ENCODE results near the gene MPLKIP. TPM values are rescaled to one million over a fixed set of nuclear protein-coding genes. Genes with fewer than 3 reads are reported as not detected.

MPLKIP gene
- total and polyA plus RNA-seq, 2 of the 4 experiments (the other 2 are of a cell fraction) = 12.7 to 28.9 TPM

DNA sequence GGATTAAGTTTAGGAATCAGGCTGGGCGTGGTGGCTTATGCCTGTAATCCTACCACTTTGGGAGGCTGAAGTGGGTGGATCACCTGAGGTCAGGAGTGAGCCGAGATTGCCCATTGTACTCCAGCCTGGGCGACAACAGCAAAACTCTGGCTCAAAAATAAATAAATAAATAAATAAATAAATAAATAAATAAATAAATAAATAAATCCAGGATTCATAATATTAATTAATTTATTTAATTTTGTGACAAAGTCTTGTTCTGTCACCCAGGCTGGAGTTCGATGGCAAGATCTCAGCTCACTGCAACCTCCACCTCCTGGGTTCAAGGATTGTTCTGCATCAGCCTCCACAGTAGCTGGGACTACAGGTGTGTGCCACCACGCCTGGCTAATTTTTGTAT, 4.6 kb upstream of the MPLKIP start:
- BruUV-seq (replicated peaks) = no TSS peak
- Histone ChIP-seq H3K9me1 (ENCODE audit: insufficient read depth, low read length) (no peaks in the 10 kb centered on the region), H3K18ac (ENCODE audit: low read depth, low read length) (no peak overlapping the region), H2AFZ (replicated peaks; ENCODE audit: low read length, poor library complexity) (no peak overlapping the region), H2BK5ac (ENCODE audit: low read depth, low read length, poor library complexity, severe bottlenecking) (no peak overlapping the region), H3K27ac (ENCODE audit: insufficient read depth, low read length) (no peak overlapping the region), H3K9me3 (ENCODE audit: control insufficient read depth, insufficient read depth, low read length) (no peaks in the 10 kb centered on the region), H2BK15ac (ENCODE audit: low read depth, low read length) (no peak overlapping the region), H3K36me3 (ENCODE audit: control insufficient read depth, insufficient read depth, low read length) (no peaks in the 10 kb centered on the region), H3K4me1 (ENCODE audit: control insufficient read depth, insufficient read depth, low read length) (no peaks in the 10 kb centered on the region), H2AK9ac (replicated peaks; ENCODE audit: low read depth, low read length, poor library complexity) (no peak overlapping the region), H3K27me3 (ENCODE audit: control insufficient read depth, insufficient read depth, low read length) (no peaks in the 10 kb centered on the region), H3K79me1 (ENCODE audit: low read depth in 1 of 2, low read length in 2 of 2) (peaks cover 0 to 5% of the 10 kb centered on the region in 2 experiments; a peak in 2 of 4 replicates), H3K9ac (ENCODE audit: low read depth, low read length) (no peak overlapping the region), H3K23ac (ENCODE audit: low read depth, low read length) (no peak overlapping the region), H4K91ac (ENCODE audit: insufficient read depth, low read depth, low read length) (no peak overlapping the region), H3K14ac (replicated peaks; ENCODE audit: low read depth, low read length) (no peak overlapping the region), H2BK120ac (ENCODE audit: low read depth, low read length) (no peak overlapping the region), H4K20me1 (ENCODE audit: insufficient read depth, low read length) (no peaks in the 10 kb centered on the region), H3K56ac (ENCODE audit: extremely low read depth, insufficient read depth, low read length) (no peak overlapping the region), H3K4me3 (ENCODE audit: insufficient read depth, low read depth, low read length) (no peak overlapping the region), H4K8ac (ENCODE audit: low read depth in 2 of 2, low read length in 2 of 2) (no peak overlapping the region), H2AK5ac (ENCODE audit: low read depth, low read length) (no peak overlapping the region), H4K5ac (ENCODE audit: low read depth, low read length) (no peak overlapping the region), H2BK20ac (ENCODE audit: low read depth, low read length) (no peak overlapping the region), H3K4ac (ENCODE audit: low read depth, low read length) (no peak overlapping the region), H3K4me2 (ENCODE audit: low read depth, low read length) (no peak overlapping the region)
- dilution Hi-C loops (cut with HindIII; ENCODE audit: low sequenced_read_pairs, unreplicated experiment) = no loop called here
- ChIA-PET CTCF (interaction anchor here (0.6 kb wide), 1 partner anchor 260 kb away, joined by 3 read pairs; no protein-coding TSS in a partner anchor), POLR2A (ENCODE audit: unreplicated experiment) (no interaction called here)
- no peak for ATAC-seq (ENCODE audit: low read depth)
- no peak for DNase-seq
- no peak for TF ChIP-seq CEBPB (IDR thresholded peaks at IDR 0.05; ENCODE audit: low read depth, low read length)
- TF ChIP-seq, protein P1, sequence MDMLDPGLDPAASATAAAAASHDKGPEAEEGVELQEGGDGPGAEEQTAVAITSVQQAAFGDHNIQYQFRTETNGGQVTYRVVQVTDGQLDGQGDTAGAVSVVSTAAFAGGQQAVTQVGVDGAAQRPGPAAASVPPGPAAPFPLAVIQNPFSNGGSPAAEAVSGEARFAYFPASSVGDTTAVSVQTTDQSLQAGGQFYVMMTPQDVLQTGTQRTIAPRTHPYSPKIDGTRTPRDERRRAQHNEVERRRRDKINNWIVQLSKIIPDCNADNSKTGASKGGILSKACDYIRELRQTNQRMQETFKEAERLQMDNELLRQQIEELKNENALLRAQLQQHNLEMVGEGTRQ (IDR thresholded peaks at IDR 0.05; ENCODE audit: low read depth, low read length) = no peak
- no peak for TF ChIP-seq FOS (IDR thresholded peaks at IDR 0.05; ENCODE audit: low read depth, low read length)
- TF ChIP-seq, protein P2, sequence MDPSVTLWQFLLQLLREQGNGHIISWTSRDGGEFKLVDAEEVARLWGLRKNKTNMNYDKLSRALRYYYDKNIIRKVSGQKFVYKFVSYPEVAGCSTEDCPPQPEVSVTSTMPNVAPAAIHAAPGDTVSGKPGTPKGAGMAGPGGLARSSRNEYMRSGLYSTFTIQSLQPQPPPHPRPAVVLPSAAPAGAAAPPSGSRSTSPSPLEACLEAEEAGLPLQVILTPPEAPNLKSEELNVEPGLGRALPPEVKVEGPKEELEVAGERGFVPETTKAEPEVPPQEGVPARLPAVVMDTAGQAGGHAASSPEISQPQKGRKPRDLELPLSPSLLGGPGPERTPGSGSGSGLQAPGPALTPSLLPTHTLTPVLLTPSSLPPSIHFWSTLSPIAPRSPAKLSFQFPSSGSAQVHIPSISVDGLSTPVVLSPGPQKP (IDR thresholded peaks at IDR 0.05; ENCODE audit: borderline replicate concordance, low read depth, low read length) = no peak
- TF ChIP-seq RFX5 (IDR thresholded peaks at IDR 0.05; ENCODE audit: low read depth, low read length) = no peak
- TF ChIP-seq CHD1 (IDR thresholded peaks at IDR 0.05; ENCODE audit: low read depth, low read length) = no peak
- TF ChIP-seq MXI1 (IDR thresholded peaks at IDR 0.05; ENCODE audit: borderline replicate concordance, low read depth, low read length) = no peak
- no peak for TF ChIP-seq POLR2A (IDR thresholded peaks at IDR 0.05; ENCODE audit: low read depth, low read length)
- TF ChIP-seq RAD21 (IDR thresholded peaks at IDR 0.05; ENCODE audit: low read length) = no peak
- no peak for TF ChIP-seq MAFK (IDR thresholded peaks at IDR 0.05; ENCODE audit: low read depth, low read length)
- intact Hi-C loops (cut with micrococcal nuclease) = no loop called here
- WGBS, 2 experiments (ENCODE audit: extremely low coverage in 2 of 2, insufficient read length in 1 of 2) = no CpG with 5 or more reads among the region's 5 CpGs
- in situ Hi-C loops (cut with MboI; ENCODE audit: low sequenced_read_pairs) = no loop called here

Data from IMR-90 (cell line).